ENCODE data around the gene SLC2A5.

Gene SLC2A5

DNA sequence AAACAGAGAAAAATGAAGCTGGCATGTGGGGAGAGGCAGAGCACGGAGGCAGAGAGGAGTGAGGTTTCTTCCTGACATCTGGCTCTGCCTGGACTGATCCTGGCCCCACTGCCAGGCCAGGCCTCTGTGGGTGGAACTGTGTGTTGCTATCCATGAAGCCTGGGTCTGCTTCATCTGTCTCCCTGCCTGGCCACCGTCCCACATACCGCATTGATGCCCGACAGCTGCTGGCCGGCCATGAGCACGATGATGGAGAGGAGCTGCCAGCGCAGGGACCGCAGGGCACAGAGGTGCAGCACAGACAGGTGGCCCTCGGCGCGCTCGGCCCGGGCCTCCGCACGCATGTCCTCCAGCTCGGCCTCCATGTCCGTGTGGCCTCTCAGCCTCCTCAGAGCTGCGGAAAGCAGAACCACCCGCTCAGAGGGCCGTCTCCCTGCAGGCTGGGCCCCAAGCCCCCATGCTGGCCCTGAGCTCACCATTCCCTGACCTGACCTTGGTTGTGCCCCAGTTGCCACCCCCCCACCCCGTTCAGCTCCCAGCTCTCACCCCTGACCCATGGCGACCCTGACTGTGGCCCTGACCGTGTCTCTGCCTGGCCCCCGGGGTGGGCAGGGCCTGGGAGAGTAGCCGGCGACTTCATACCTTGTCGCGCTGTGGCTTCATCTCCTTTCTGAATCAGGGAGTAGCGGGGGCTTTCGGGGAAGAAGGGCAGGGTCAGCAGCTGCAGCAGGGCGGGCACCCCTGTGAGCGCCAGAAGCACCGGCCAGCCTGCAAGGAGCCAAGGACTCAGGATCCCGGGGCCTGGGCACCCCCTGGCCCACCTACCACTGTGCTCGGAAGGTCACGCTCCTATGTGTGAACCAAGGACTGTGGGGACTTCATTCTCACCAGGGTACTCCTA is 54.7 kb downstream of the SLC2A5 start:
- DNase-seq (ENCODE audit: insufficient read length, low spot score): no peak
- no peak for FAIRE-seq

DNA sequence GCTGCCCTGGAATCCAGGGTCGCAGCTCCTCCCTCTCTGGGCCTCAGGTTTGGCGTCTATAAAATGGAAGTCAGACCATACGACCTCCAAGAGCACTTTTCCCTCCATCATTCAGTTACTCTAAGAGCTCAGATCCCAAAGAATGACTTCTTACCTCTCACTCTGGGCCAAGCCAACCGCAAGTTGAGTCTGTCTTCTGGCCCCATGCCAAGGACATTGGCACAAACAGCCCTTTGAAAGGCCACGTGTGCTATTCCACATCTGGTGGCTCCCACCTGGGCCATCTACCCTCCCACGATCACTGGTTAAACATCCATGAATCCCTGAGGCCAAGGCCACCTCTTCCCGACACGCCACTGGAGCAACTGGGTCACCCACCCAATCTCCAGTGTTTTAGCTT is 55.6 kb downstream of the SLC2A5 start:
- no peak for FAIRE-seq
- TF ChIP-seq POLR2AphosphoS5 (IDR thresholded peaks at IDR 0.05; ENCODE audit: low read depth, low read length): no peak
- TF ChIP-seq PAX5 (IDR thresholded peaks at IDR 0.05; ENCODE audit: insufficient read depth, low read length, severe bottlenecking): no peak
- TF ChIP-seq TAF1 (IDR thresholded peaks at IDR 0.05; ENCODE audit: low read depth, low read length): no peak
- TF ChIP-seq SPI1 (IDR thresholded peaks at IDR 0.05; ENCODE audit: low read depth, low read length): no peak
- no peak for TF ChIP-seq POLR2A (IDR thresholded peaks at IDR 0.05; ENCODE audit: low read depth, low read length)
- TF ChIP-seq POU2F2 (IDR thresholded peaks at IDR 0.05; ENCODE audit: low read depth, low read length): no peak
- DNase-seq (ENCODE audit: insufficient read length, low spot score): no peak

More for the DNA sequence above, 54.7 kb downstream of the SLC2A5 start:
- TF ChIP-seq POLR2A (IDR thresholded peaks at IDR 0.05; ENCODE audit: low read depth, low read length) (no peak), POLR2AphosphoS5 (IDR thresholded peaks at IDR 0.05; ENCODE audit: low read depth, low read length) (no peak), TAF1 (IDR thresholded peaks at IDR 0.05; ENCODE audit: low read depth, low read length) (no peak), POU2F2 (IDR thresholded peaks at IDR 0.05; ENCODE audit: low read depth, low read length) (no peak), PAX5 (IDR thresholded peaks at IDR 0.05; ENCODE audit: insufficient read depth, low read length, severe bottlenecking) (no peak), SPI1 (IDR thresholded peaks at IDR 0.05; ENCODE audit: low read depth, low read length) (no peak)

GRCh38 chr1:9010781-9011323 is 58.6 kb downstream of the SLC2A5 start:
- FAIRE-seq: peak; percentile 59
- TF ChIP-seq POLR2A (IDR thresholded peaks at IDR 0.05; ENCODE audit: low read depth, low read length) (no peak), SPI1 (IDR thresholded peaks at IDR 0.05; ENCODE audit: low read depth, low read length) (peak; percentile 42; the same call in 1 of the 2 replicates)
- no peak for DNase-seq (ENCODE audit: insufficient read length, low spot score)

- DNase-seq (ENCODE audit: insufficient read length, low spot score) (peak; percentile 58), FAIRE-seq (peak; percentile 76)
These were observed 59.7 kb downstream of the SLC2A5 start for GRCh38 chr1:9009438-9010370.

DNA sequence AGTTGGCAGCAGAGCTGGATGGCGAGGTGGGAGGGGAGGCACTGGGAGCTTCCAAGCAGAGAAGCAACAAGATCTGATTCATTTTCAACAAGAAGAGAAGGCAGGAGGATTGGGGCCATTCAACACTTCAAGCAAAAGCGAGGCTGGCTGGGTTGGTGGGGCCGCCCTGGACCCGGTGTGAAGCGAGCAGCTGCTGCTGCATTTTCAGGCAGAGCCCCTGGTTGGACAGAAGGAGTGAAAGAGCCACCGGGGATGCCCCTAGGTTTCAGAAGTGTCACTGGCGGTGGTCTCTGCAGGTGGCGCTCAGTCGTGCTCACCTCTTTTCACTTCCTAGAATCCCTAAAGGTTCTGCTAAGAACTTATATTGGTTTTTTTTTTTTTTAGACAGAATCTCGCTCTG is 61.2 kb downstream of the SLC2A5 start:
- FAIRE-seq: no peak
- TF ChIP-seq SPI1 (IDR thresholded peaks at IDR 0.05; ENCODE audit: low read depth, low read length): no peak
- TF ChIP-seq POLR2A (IDR thresholded peaks at IDR 0.05; ENCODE audit: low read depth, low read length): no peak
- no peak for TF ChIP-seq POLR2AphosphoS5 (IDR thresholded peaks at IDR 0.05; ENCODE audit: low read depth, low read length)
- no peak for TF ChIP-seq POU2F2 (IDR thresholded peaks at IDR 0.05; ENCODE audit: low read depth, low read length)

More at GRCh38 chr1:9009438-9010370, 59.7 kb downstream of the SLC2A5 start:
- TF ChIP-seq TAF1 (IDR thresholded peaks at IDR 0.05; ENCODE audit: low read depth, low read length) (no peak), POLR2AphosphoS5 (IDR thresholded peaks at IDR 0.05; ENCODE audit: low read depth, low read length) (peak; percentile 82; the same call in 1 of the 2 replicates), PAX5 (IDR thresholded peaks at IDR 0.05; ENCODE audit: insufficient read depth, low read length, severe bottlenecking) (no peak), SPI1 (IDR thresholded peaks at IDR 0.05; ENCODE audit: low read depth, low read length) (no peak), POU2F2 (IDR thresholded peaks at IDR 0.05; ENCODE audit: low read depth, low read length) (peak; percentile 38; the same call in 1 of the 2 replicates), POLR2A (IDR thresholded peaks at IDR 0.05; ENCODE audit: low read depth, low read length) (peak; percentile 87)

GRCh38 chr1:9006956-9007615 is 62.3 kb downstream of the SLC2A5 start:
- DNase-seq (ENCODE audit: insufficient read length, low spot score) (no peak), FAIRE-seq (no peak)
- TF ChIP-seq TAF1 (IDR thresholded peaks at IDR 0.05; ENCODE audit: low read depth, low read length) (no peak), PAX5 (IDR thresholded peaks at IDR 0.05; ENCODE audit: insufficient read depth, low read length, severe bottlenecking) (no peak)

More for the DNA sequence above, 61.2 kb downstream of the SLC2A5 start:
- DNase-seq (ENCODE audit: insufficient read length, low spot score): no peak

DNA sequence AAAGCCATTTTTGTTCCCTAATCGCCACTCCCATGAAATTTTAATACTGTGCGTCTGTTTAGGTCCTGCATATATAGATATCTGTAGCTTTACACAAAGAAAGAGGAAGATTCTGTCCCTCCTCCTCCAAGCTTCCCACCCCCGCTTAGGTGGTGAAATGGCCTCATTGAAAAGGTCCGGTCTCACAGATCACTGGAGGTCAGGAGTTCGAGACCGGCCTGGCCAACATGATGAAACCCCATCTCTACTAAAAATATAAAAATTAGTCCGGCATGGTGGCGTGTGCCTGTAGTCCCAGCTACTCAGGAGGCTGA is 64.1 kb downstream of the SLC2A5 start:
- FAIRE-seq: no peak
- no peak for TF ChIP-seq POLR2AphosphoS5 (IDR thresholded peaks at IDR 0.05; ENCODE audit: low read depth, low read length)
- TF ChIP-seq SPI1 (IDR thresholded peaks at IDR 0.05; ENCODE audit: low read depth, low read length): no peak
- TF ChIP-seq TAF1 (IDR thresholded peaks at IDR 0.05; ENCODE audit: low read depth, low read length): no peak
- no peak for TF ChIP-seq PAX5 (IDR thresholded peaks at IDR 0.05; ENCODE audit: insufficient read depth, low read length, severe bottlenecking)
- TF ChIP-seq POLR2A (IDR thresholded peaks at IDR 0.05; ENCODE audit: low read depth, low read length): no peak
- no peak for TF ChIP-seq POU2F2 (IDR thresholded peaks at IDR 0.05; ENCODE audit: low read depth, low read length)
- no peak for DNase-seq (ENCODE audit: insufficient read length, low spot score)

- FAIRE-seq (peak; percentile 87), DNase-seq (ENCODE audit: insufficient read length, low spot score) (peak; percentile 81)
- no peak for TF ChIP-seq POU2F2 (IDR thresholded peaks at IDR 0.05; ENCODE audit: low read depth, low read length)
- no peak for TF ChIP-seq POLR2A (IDR thresholded peaks at IDR 0.05; ENCODE audit: low read depth, low read length)
These were observed 64.6 kb downstream of the SLC2A5 start for GRCh38 chr1:9004700-9005394.
